EL (cell line): ENCODE data around the gene FIS1.
"Not testable (repeated sequence)": the region's sequence is repeated elsewhere in the genome, so short reads cannot be mapped to it uniquely, and the experiment has no call there.

Experiments used
- DNase-seq: peaks from one replicate; pipeline ENCODE4 v3.0.0-alpha.2; 2016

FIS1 gene

GRCh38 chr7:101244375-101245146 lies at the start of gene FIS1:
Gene FIS1, minus strand, starts transcription at chr7:101245081. Its CDS starts 77 bp downstream, at chr7:101245004.
- peak; percentile 88 for DNase-seq

- DNase-seq, result no peak
Measured at GRCh38 chr7:101294039-101294831, 49.4 kb upstream of the FIS1 start.

- DNase-seq, result not testable (repeated sequence)
Measured at GRCh38 chr7:101293069-101294021, 48.5 kb upstream of the FIS1 start.

- not testable (repeated sequence) for DNase-seq
Measured at GRCh38 chr7:101292566-101292965, 47.7 kb upstream of the FIS1 start.

GRCh38 chr7:101290186-101291037 lies 45.5 kb upstream of the FIS1 start:
- peak; percentile 41 for DNase-seq

GRCh38 chr7:101289687-101290086 lies 44.8 kb upstream of the FIS1 start:
- not testable (repeated sequence) for DNase-seq

GRCh38 chr7:101288439-101288838 lies 43.6 kb upstream of the FIS1 start:
- DNase-seq, result no peak

GRCh38 chr7:101287032-101287431 lies 42.2 kb upstream of the FIS1 start:
- DNase-seq, result no peak

GRCh38 chr7:101285880-101286279 lies 41.0 kb upstream of the FIS1 start:
- DNase-seq, result not testable (repeated sequence)

- no peak for DNase-seq
Measured at GRCh38 chr7:101285171-101285570, 40.3 kb upstream of the FIS1 start.

GRCh38 chr7:101280912-101281311 lies 36.0 kb upstream of the FIS1 start:
- not testable (repeated sequence) for DNase-seq

- DNase-seq, result no peak
Measured at GRCh38 chr7:101278461-101279292, 33.8 kb upstream of the FIS1 start.

GRCh38 chr7:101277155-101277554 lies 32.3 kb upstream of the FIS1 start:
- no peak for DNase-seq

- no peak for DNase-seq
Measured at GRCh38 chr7:101273206-101273605, 28.3 kb upstream of the FIS1 start.

- no peak for DNase-seq
Measured at GRCh38 chr7:101271021-101271420, 26.1 kb upstream of the FIS1 start.

GRCh38 chr7:101269664-101270063 lies 24.8 kb upstream of the FIS1 start:
- DNase-seq, result no peak

- DNase-seq, result no peak
Measured at GRCh38 chr7:101265622-101266516, 21.0 kb upstream of the FIS1 start.

- DNase-seq, result peak; percentile 15
Measured at GRCh38 chr7:101264102-101264706, 19.3 kb upstream of the FIS1 start.

- no peak for DNase-seq
Measured at GRCh38 chr7:101258243-101258731, 13.4 kb upstream of the FIS1 start.
